ENCODE data around the gene TWF2. TPM values are rescaled to one million over a fixed set of nuclear protein-coding genes. Genes with fewer than 3 reads are reported as not detected.

TWF2 gene
- total RNA-seq, 1 experiment from 2014 or later: 32.7 TPM

GRCh38 chr3:52237006-52237656, 1.8 kb downstream of the TWF2 start:
- Histone ChIP-seq H3K27ac (no peak overlapping the region), H3K27me3 (no peaks in the 10 kb centered on the region), H3K4me1 (peaks cover 12% of the 10 kb centered on the region; the same call in 1 of the 2 replicates), H3K4me3 (no peak overlapping the region), H3K9me3 (replicated peaks) (no peaks in the 10 kb centered on the region), H3K36me3 (no peaks in the 10 kb centered on the region)
- no peak for DNase-seq

DNA sequence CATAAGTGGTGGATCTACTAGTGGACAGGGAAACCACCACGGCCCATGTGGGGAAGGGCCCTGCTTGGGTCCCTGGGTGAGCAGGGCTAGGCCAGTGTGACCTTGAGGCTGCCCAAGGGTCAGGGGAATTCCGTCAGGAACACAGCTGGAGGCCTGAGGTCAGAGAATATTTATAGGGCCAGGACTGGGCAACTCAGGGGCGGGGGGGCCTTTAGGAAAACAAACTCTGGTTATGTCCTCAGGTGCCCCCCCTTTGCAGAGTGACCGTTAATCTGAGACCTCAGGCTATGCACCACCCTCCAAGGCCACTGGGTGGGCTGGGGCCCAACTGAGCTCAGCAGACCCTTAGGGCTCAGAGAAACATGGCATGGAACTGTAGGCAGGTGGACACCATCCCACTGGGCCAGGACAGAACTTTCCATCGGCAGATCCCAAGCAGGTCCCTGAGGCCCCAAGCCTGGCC, 2.5 kb downstream of the TWF2 start:
- Histone ChIP-seq H3K9me3 (replicated peaks) (no peaks in the 10 kb centered on the region), H3K4me1 (peaks cover 12% of the 10 kb centered on the region; the same call in 1 of the 2 replicates), H3K4me3 (no peak overlapping the region), H3K27me3 (no peaks in the 10 kb centered on the region), H3K27ac (no peak overlapping the region), H3K36me3 (no peaks in the 10 kb centered on the region)
- no peak for DNase-seq

GRCh38 chr3:52234516-52235447, 4.2 kb downstream of the TWF2 start:
- Histone ChIP-seq H3K4me1 (peaks cover 4% of the 10 kb centered on the region; the same call in 1 of the 2 replicates), H3K27ac (no peak overlapping the region), H3K27me3 (no peaks in the 10 kb centered on the region), H3K9me3 (replicated peaks) (no peaks in the 10 kb centered on the region), H3K36me3 (no peaks in the 10 kb centered on the region), H3K4me3 (no peak overlapping the region)
- DNase-seq: no peak

- no peaks in the 10 kb centered on the region for H3K9me3 ChIP-seq (replicated peaks)
- no peak overlapping the region for H3K4me3 ChIP-seq
- H3K4me1 ChIP-seq: peaks cover 4% of the 10 kb centered on the region; the same call in 1 of the 2 replicates
- H3K27ac ChIP-seq: no peak overlapping the region
- no peaks in the 10 kb centered on the region for H3K36me3 ChIP-seq
- no peak for DNase-seq
- no peaks in the 10 kb centered on the region for H3K27me3 ChIP-seq
Observed at GRCh38 chr3:52233968-52234367, 5.0 kb downstream of the TWF2 start.

DNA sequence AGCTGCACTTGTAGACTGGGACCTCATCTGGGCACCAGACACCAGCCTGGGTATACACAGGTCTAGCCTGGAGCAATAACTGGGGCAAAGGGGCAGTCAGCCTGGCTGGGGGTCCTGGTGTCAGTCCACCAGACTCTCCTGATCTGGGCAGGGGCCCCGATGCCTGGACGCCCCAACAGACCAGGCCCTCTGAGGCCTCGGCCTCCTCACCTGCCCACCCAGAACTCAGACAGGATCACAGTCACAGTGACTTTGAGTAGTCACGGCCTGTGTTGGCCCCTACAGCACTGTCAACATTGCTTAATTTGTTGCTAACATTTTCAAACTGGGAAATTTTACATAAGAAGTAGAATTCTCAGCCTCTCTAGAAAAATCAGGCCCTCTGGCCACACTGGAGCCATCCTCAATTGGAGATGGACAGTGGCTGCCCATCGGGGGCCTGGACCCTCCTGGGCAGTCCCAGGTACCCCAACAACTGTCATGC, 5.8 kb downstream of the TWF2 start:
- Histone ChIP-seq H3K36me3 (no peaks in the 10 kb centered on the region), H3K27me3 (no peaks in the 10 kb centered on the region), H3K4me3 (no peak overlapping the region), H3K27ac (no peak overlapping the region), H3K9me3 (replicated peaks) (no peaks in the 10 kb centered on the region), H3K4me1 (peaks cover 2% of the 10 kb centered on the region; the same call in 1 of the 2 replicates)
- DNase-seq: no peak

DNA sequence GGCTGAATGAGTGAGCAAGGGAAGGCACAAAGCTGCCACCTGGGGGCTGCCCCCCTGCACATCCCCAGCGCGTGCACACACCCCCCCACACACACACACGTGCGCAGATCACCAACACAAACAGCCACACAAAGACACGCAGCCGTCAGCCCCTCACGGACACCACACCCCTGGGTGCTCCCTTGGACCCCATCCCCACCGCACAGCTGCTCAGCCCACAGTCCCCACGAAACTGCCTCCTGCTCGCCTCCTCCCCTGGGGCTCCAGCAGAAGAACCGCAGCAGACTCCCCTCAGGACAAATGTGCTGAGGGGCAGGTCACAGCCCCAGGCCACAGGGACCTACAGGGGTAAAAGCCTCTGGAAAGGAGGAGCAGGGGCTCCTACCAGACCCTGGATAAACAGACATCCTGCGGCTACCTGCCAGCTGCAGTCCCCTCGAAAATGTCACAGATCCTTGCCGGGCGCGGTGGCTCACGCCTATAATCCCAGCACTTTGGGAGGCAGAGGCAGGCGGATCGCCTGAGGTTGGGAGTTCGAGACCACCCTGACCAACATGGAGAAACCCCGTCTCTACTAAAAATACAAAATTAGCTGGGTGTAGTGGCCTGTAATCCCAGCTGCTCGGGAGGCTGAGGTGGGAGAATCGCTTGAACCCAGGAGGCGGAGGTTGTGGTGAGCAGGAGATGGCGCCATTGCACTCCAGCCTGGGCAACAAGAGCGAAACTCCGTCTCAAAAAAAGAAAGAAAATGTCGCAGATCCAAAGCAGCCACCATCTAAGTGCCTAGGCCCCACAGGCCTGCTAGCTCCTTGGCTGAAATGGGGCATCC, 6.5 kb downstream of the TWF2 start:
- Histone ChIP-seq H3K4me3 (no peak overlapping the region), H3K36me3 (no peaks in the 10 kb centered on the region), H3K9me3 (replicated peaks) (no peaks in the 10 kb centered on the region), H3K4me1 (no peaks in the 10 kb centered on the region), H3K27me3 (no peaks in the 10 kb centered on the region), H3K27ac (no peak overlapping the region)
- no peak for DNase-seq

DNA sequence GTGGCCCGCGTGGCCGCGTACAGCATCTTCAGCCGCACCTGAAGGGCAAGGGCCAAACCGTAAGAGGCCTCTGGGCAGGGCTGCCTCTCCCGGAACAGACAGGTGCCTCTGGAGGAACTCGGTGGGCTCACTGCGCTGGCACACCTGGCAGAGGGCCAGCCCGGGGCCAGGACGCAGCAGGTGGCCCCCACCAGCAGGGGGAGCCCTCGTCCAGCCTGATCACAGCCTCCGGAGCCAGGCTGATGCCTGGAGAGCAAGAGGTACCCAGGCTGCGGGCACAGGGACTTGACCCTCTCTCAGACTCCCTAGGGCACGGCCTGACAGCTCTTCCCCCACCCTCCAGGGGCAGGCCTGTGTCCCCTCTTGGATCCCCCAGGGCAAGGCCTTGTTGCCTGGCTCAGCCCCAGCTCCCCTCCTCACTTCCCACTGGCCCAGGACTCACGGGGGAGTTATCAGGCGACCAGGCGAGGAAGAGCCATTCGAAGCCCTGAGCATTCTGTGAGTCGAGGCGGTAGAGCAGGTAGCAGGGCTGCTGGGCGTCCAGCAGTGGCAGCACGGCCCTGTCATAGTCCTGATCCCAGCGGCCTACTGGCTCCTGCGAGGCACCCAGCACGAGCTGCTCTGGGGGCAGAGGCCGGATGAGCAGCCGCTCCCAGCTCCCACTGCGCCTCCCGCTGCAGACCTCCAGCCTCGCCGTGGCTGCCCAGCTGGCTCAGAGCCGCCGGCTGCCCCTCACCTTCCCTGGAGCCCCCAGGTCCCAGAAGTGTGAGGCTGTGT, 7.3 kb downstream of the TWF2 start:
- no peaks in the 10 kb centered on the region for H3K36me3 ChIP-seq
- no peak overlapping the region for H3K4me3 ChIP-seq
- peak; percentile 73 to 81 for DNase-seq
- no peaks in the 10 kb centered on the region for H3K9me3 ChIP-seq (replicated peaks)
- H3K27me3 ChIP-seq: no peaks in the 10 kb centered on the region
- no peak overlapping the region for H3K27ac ChIP-seq
- no peaks in the 10 kb centered on the region for H3K4me1 ChIP-seq

- no peaks in the 10 kb centered on the region; the same call in 1 of the 2 replicates for H3K4me1 ChIP-seq
- H3K27me3 ChIP-seq: no peaks in the 10 kb centered on the region
- no peaks in the 10 kb centered on the region for H3K9me3 ChIP-seq (replicated peaks)
- H3K36me3 ChIP-seq: no peaks in the 10 kb centered on the region
- no peak for DNase-seq
- H3K27ac ChIP-seq: no peak overlapping the region
- H3K4me3 ChIP-seq: no peak overlapping the region
Observed at GRCh38 chr3:52230889-52231499, 8.0 kb downstream of the TWF2 start.

DNA sequence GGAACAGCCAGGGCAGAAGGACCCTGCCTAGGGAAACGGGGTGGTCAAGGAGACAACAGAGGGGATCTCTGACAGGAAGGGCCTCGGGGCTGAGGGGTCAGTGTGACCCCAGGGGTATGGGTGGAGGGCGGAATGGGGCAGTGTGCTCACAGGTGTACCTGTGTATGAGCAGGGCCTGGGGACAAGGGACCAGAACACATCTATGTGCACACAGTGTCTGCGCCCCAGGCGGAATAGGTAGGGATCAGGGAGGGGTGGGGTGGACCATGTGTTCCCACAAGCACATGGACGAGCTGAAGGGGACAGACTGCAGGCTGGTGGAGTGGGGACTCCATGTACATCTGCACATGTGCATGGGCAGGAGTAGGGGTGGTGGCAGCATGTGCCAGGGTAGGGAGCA, 8.5 kb downstream of the TWF2 start:
- H3K4me3 ChIP-seq: no peak overlapping the region
- no peak overlapping the region for H3K27ac ChIP-seq
- no peaks in the 10 kb centered on the region for H3K9me3 ChIP-seq (replicated peaks)
- H3K4me1 ChIP-seq: peaks cover 4% of the 10 kb centered on the region; the same call in 1 of the 2 replicates
- H3K27me3 ChIP-seq: no peaks in the 10 kb centered on the region
- no peaks in the 10 kb centered on the region for H3K36me3 ChIP-seq
- no peak for DNase-seq

GRCh38 chr3:52229656-52230055, 9.3 kb downstream of the TWF2 start:
- no peaks in the 10 kb centered on the region for H3K27me3 ChIP-seq
- peaks cover 5% of the 10 kb centered on the region; the same call in 1 of the 2 replicates for H3K4me1 ChIP-seq
- no peak overlapping the region for H3K27ac ChIP-seq
- H3K9me3 ChIP-seq (replicated peaks): no peaks in the 10 kb centered on the region
- H3K36me3 ChIP-seq: no peaks in the 10 kb centered on the region
- H3K4me3 ChIP-seq: no peak overlapping the region
- no peak for DNase-seq

- Histone ChIP-seq H3K27me3 (no peaks in the 10 kb centered on the region), H3K4me3 (no peak overlapping the region)
- no peak for DNase-seq
Observed at GRCh38 chr3:52228751-52229291, 10.1 kb downstream of the TWF2 start.

DNA sequence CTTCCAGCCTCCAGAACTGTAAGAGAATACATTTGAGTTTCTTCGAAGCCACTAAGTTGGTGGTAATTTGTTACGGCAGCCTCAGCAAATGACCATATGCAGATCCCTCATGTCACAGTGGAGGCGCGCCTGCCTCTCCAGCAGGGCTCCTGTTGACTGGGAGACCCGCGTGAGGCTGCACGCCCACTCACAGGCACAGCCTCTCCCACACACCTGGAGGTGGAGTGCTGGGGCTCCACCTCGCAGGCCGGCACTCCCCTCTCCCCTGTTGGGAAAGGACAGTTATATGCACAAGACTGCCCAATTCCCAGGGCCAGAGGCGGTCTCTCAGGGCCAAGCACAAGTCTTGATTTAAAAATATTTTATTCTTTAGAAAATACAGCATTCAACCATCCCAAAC, 10.7 kb downstream of the TWF2 start:
- Histone ChIP-seq H3K4me3 (no peak overlapping the region), H3K27me3 (no peaks in the 10 kb centered on the region), H3K4me1 (peaks cover 5% of the 10 kb centered on the region; the same call in 1 of the 2 replicates), H3K27ac (no peak overlapping the region), H3K36me3 (no peaks in the 10 kb centered on the region), H3K9me3 (replicated peaks) (no peaks in the 10 kb centered on the region)
- no peak for DNase-seq

More at GRCh38 chr3:52228751-52229291, 10.1 kb downstream of the TWF2 start:
- Histone ChIP-seq H3K9me3 (replicated peaks) (no peaks in the 10 kb centered on the region), H3K36me3 (no peaks in the 10 kb centered on the region), H3K4me1 (peaks cover 5% of the 10 kb centered on the region; the same call in 1 of the 2 replicates), H3K27ac (no peak overlapping the region)

DNA sequence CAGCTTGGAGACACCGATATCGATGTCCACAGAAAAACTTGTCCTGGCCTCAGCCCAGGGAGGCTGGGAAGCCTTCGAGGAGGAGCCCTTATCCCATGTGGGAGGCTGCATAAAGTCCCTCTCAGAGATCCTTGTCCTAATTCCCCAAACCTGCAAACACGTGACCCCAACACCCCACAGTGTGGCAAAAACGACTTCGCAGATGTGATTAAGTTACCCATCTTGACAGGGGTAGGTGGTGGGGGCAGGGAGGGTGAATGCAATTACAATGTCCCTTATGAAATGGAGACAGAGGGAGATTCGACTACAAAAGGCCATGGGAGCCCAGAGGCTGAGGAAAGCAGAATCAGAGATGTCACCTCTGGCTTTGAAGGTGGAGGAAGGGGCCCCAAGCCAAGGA, 11.2 kb downstream of the TWF2 start:
- Histone ChIP-seq H3K9me3 (replicated peaks) (no peaks in the 10 kb centered on the region), H3K4me1 (peaks cover 5% of the 10 kb centered on the region; the same call in 1 of the 2 replicates), H3K27me3 (no peaks in the 10 kb centered on the region), H3K36me3 (no peaks in the 10 kb centered on the region), H3K4me3 (no peak overlapping the region), H3K27ac (no peak overlapping the region)
- no peak for DNase-seq

Measured in SJCRH30 (cell line).